Measurements from ENCODE around the gene CMBL. TPM values are rescaled to one million over a fixed set of nuclear protein-coding genes. Genes with fewer than 3 reads are reported as not detected.

The CMBL gene
- total RNA-seq, 1 experiment from 2014 or later: 12.6 TPM

- Histone ChIP-seq H2BK12ac (ENCODE audit: insufficient read length, low read depth, low read length) (no peak overlapping the region), H3K4me1 (ENCODE audit: insufficient read depth, low read length) (no peaks in the 10 kb centered on the region; the same call in 1 of the 2 replicates), H3K4ac (ENCODE audit: low read depth, low read length) (no peak overlapping the region), H3K23me2 (ENCODE audit: insufficient read length, low read depth, low read length, poor library complexity, severe bottlenecking) (peaks cover under 1% of the 10 kb centered on the region), H2BK5ac (ENCODE audit: insufficient read length, low read length) (no peak overlapping the region), H3K9ac (ENCODE audit: extremely low read depth, insufficient read length, low read length) (no peak overlapping the region), H2AFZ (ENCODE audit: low read length) (no peak overlapping the region), H3K18ac (ENCODE audit: insufficient read length, low read depth, low read length) (no peak overlapping the region), H3K27ac (ENCODE audit: insufficient read length, low read depth, low read length) (no peak overlapping the region), H3T11ph (ENCODE audit: low read length) (no peak overlapping the region), H2BK120ac (ENCODE audit: low read depth, low read length, poor library complexity, severe bottlenecking) (no peak overlapping the region), H3K23ac (ENCODE audit: insufficient read length, low read depth, low read length) (no peak overlapping the region), H4K5ac (ENCODE audit: insufficient read length, low read depth, low read length) (no peak overlapping the region), H3K79me1 (ENCODE audit: insufficient read depth, low read depth, low read length, poor library complexity, severe bottlenecking) (no peaks in the 10 kb centered on the region), H4K20me1 (ENCODE audit: control insufficient read depth, insufficient read depth, insufficient read length) (no peaks in the 10 kb centered on the region), H2BK20ac (ENCODE audit: low read depth, low read length, poor library complexity, severe bottlenecking) (no peak overlapping the region), H2AK5ac (ENCODE audit: insufficient read length, low read length) (no peak overlapping the region), H3K14ac (ENCODE audit: insufficient read depth, low read length) (no peak overlapping the region), H3K27me3 (ENCODE audit: insufficient read depth, low read length) (no peaks in the 10 kb centered on the region), H3K9me3 (ENCODE audit: control insufficient read depth, low read depth, low read length) (no peaks in the 10 kb centered on the region), H2BK15ac (ENCODE audit: low read depth, low read length) (no peak overlapping the region), H3K56ac (ENCODE audit: insufficient read length, low read depth, low read length) (no peak overlapping the region), H4K8ac (replicated peaks; ENCODE audit: insufficient read length, low read depth, low read length) (no peak overlapping the region), H4K91ac (ENCODE audit: insufficient read length, low read depth, low read length) (no peak overlapping the region), H3K79me2 (ENCODE audit: insufficient read depth, low read length) (no peaks in the 10 kb centered on the region; the same call in 1 of the 2 replicates), H3K4me2 (ENCODE audit: insufficient read depth, insufficient read length, low read length) (no peak overlapping the region)
- peaks cover 9 to 24% of the 10 kb centered on the region in 2 experiments for H3K4me1 Mint-ChIP-seq
- peaks cover 3 to 6% of the 10 kb centered on the region in 2 experiments; a peak in 4 of 5 replicates for H3K9me3 Mint-ChIP-seq
- no peak overlapping the region for H3K27ac Mint-ChIP-seq
- no CpG with 5 or more reads among the region's 7 CpGs for WGBS (ENCODE audit: extremely low coverage, insufficient read length, low lambda C conversion rate)
- peaks cover 8 to 20% (median 16%) of the 10 kb centered on the region in 3 experiments for H3K36me3 Mint-ChIP-seq (ENCODE audit: insufficient read depth in 1 of 3, low read depth in 3 of 3)
- H3K4me3 Mint-ChIP-seq: no peak overlapping the region
- H3K27me3 Mint-ChIP-seq (ENCODE audit: low read depth): peaks cover 6% of the 10 kb centered on the region
- no peak for TF ChIP-seq CTCF (conservative IDR thresholded peaks at IDR 0.05)
- no peak for DNase-seq
Observed at GRCh38 chr5:10301266-10301665, 6.4 kb downstream of the CMBL start.
